ENCODE data around the gene STK32A. TPM values are rescaled to one million over a fixed set of nuclear protein-coding genes. Genes with fewer than 3 reads are reported as not detected.
A peak's percentile ranks its signal among the peaks of the same experiment; 100 is the strongest.
"Not testable (repeated sequence)": the region's sequence is repeated elsewhere in the genome, so short reads cannot be mapped to it uniquely, and the experiment has no call there.

The STK32A gene
- 0.13 and 0.25 TPM in 2 replicates for total RNA-seq

DNA sequence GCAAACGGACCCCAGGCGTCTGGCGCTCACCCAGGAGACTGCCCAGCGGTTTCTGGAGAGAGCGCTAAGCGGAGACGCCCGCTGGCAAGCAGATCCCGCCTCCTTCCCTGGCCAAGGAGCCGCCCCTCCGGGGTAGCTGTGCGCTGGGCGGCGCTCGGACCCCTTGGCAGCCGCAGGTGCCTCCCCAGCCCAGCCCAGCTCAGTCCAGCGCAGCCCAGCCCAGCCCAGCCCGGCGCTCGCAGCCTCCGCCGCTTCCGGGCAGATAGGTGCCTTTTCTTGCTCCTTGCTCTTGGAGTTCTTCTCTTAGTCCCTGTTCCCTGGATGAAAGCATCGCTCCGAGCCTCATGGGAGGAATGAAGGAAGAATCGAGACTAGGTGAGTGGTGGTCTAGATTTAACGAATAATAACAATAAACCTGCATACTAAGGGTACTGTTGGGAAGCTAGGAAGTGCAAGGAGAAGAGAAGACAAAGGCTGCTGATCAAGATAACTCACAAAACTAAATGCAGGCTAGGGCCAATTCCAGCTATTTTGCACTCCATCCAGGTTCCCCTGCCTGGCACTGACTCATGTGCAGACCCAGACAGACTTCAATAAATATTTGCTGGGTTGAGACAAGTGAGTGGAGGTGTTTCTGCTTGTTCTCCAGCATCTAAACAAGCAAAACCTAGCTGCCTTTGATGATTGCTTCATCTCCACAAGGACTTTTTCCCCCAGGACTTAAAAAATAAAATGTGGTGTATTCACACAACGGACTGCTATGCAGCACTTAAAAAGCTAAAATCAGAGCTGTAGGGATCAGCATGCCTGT is at the start of gene STK32A:
Gene STK32A, plus strand, starts transcription at position 202 of the 811 bp plus-strand sequence. CDS start 4,609 bp downstream, outside the sequence.
- DNase-seq (ENCODE audit: low read depth in 2 of 2), result peak in 1 of 2 donors; percentile 22

DNA sequence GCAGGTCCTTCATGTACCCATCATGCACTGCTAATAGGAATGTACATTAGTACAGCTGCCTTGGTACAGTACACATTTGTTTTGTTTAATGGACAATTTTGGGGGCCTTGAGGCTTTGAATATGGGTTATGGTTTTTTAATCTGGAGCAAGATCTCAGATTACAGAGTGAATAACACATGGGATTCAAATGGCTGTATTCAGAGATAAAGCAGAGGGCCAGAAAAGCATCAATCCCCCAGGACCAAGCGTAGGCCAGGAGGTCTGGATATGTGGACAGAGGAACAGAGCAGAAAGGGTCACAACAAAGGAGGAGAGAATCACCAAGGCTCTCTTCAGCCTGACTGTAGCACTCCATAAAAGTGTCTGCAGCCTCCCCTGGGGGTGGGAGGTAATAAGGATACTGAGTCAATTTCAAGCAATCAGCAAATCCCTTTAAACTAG is 47.7 kb upstream of the STK32A start:
- no peak for DNase-seq (ENCODE audit: low read depth in 2 of 2)

DNA sequence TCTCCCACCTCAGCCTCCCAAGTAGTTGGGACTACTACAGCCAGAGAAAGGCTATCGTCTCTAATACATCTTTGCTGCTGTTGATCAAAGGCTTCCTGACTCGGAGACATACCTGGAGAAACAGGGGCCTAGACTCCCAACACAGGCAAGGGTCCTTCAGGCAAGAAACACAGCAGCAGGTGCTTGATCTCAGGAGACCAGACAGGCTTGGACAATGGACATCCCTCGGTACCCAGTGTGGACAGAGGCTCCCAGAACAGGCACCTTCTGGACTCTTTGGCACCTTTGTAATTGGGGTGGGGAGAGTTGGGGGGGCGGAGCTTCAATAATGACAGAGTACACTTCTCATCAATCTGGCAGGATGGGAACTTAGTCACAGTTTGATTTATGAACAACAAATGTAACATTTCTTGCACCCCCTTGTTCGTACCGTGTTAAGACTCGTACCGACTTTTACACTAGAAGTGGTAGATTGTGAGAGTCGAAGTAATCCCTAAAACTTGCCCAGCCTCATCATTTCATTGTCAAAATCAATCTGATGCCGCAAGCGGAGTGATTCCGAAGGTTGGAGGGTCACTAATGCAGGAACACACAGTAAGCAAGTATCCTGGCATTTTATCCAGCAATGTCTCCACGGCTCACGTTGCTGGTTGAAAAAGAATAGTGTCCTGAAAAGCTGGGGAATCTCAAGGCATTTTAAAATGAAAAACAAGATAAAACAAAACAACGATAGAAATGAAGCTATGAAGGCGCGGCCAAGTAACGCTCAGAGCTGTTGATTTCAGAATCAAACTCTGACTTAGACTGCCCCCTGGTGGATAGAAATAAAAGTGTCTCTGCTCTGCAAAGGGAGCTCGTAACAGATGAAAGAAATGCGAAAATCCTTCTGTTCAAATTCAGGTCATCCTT is 46.4 kb upstream of the STK32A start:
- peak; percentile 53 to 63 for DNase-seq (ENCODE audit: low read depth in 2 of 2)

DNA sequence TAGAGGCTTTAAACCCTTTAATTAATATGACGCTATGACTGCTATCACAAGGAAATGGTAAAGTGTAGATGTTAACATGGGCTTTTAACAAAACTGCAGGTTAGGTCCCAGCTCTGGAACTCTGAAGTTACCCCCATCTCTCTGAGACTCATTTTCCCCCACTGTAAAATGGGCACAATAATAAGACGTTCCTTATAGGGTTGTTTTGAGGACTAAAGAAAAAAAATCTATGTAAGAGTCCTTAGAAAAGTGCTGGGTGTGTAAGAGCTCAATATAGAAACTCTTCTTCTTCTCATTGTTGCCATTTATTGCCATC is 45.8 kb upstream of the STK32A start:
- DNase-seq (ENCODE audit: low read depth in 2 of 2), result no peak

DNA sequence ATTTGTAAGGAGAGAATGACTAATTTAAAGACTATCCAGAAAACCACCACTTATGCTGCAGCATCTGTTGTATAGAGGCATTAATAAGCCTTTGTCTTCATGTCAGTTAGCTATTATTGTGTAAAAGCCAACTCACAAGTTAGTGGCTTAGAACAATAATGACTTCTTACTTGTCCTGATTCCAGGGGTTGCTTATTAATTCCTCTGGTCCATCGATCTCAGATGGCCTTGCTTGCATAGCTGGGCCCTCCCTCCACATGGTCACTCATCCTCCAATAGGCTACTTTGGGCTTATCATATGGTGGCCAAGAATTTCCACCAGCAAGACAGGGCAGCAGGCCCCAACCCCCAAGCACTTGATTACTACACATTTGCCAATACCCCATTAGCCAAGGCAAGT is 44.5 kb upstream of the STK32A start:
- DNase-seq (ENCODE audit: low read depth in 2 of 2), result no peak

DNA sequence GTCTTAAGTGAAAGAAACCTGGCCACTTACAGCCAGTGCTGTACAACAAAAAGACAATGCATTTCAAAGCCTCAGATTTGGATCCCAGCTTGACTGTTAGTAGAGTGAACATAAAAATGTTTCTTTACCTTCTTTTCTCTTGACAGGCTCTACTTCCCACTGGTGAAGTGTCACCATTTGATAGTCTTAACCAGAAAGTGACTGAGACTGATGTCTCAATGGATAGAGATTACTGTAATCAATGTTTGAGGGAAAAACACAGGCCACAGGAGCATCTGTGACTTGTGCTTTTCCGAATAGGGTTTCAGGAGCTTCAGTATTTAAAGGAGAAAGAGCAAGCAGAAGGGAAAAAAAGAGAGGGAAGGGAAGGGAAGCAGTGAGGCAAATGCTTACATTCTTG is 41.7 kb upstream of the STK32A start:
- no peak for DNase-seq (ENCODE audit: low read depth in 2 of 2)

DNA sequence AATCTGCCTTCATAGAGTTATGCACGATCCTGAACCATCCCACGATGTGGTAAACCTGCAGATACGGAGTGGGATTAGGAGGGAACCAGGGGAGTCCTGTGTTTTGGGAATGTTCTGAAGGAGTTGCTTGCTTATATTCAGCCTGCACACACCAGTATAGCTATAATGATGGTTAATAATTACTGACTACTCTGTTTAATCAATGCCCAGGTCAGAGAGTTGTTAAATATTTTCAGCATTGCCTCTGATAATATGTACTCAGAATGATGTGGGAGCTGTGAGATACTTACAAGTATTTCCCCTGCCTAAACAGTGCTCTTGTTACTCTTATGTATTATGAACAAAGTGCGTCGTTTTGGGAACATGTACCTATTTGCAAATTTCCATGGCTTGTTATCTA is 34.8 kb upstream of the STK32A start:
- DNase-seq (ENCODE audit: low read depth in 2 of 2), result no peak

DNA sequence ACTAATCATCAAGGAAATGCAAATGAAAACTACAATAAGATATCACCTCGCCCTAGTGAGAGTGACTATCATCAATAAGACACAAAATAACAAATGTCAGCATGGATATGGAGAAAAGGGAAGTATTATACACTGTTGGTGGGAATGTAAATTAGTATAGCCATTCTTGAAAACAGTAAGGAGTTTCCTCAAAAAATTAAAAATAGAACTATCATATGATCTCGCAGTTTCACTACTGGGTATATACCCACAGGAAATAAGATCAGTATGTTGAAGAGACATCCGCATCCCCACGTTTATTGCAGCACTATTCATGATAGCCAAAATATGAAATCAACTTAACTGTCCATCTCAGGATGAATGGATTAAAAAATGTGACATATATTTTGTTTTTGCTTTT is 31.6 kb upstream of the STK32A start:
- no peak for DNase-seq (ENCODE audit: low read depth in 2 of 2)

DNA sequence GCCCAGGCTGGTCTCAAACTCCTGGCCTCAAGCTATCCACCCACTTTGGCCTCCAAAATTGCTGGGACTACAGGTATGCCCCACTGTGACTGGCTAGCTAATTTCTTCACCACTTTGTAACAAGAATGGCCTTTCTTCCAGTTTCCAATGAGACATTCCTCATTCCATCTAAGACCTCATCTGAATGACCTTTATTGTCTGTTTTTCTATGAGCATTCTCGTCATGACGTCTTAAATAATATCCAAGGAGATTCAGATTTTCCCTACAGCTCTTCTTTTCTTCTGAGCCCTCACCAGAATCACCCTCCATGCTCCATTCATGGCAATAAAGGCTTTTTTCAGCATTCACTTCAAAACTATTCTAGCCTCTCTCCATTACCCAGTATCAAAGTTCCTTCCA is 30.2 kb upstream of the STK32A start:
- no peak for DNase-seq (ENCODE audit: low read depth in 2 of 2)

DNA sequence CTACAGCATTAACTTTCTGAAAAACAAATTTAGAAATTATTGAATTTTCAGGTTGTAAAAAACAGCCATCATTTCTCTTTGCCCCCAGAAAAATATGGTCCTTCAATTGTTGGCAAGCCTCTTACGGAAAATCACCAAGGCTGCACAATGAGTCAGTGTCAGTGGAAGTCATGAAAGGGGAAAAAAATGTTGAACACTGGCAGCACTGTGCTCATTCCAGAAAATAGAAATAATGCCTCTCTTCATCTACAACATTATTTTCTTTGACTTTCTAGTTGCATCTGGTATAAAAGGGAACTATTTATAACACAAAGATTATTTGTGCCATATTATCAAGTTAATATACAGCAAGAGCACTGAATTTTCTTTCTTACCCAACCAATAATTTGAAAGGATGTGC is 26.7 kb upstream of the STK32A start:
- no peak for DNase-seq (ENCODE audit: low read depth in 2 of 2)

DNA sequence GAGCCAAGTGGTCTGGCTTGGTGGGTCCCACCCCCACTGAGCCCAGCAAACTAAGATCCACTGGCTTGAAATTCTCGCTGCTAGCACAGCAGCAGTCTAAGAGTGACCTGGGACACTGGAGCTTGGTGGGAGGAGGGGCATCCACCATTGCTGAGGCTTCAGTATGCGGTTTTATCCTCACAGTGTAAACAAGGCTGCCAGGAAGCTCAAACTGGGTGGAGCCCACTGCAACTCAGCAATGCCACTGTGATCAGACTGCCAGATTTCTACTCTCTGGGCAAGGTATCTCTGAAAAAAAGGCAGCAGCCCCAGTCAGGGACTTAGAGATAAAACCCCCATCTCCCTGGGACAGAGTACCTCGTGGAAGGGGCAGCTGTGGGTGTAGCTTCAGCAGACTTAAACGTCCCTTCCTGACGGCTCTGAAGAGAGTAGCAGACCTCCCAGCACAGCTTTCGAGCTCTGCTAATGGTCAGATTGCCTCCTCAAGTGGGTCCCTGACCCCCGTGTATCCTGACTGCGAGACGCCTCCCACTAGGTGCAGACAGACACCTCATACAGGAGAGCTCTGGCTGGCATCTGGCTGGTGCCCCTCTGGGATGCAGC is 18.2 kb upstream of the STK32A start:
- no peak for DNase-seq (ENCODE audit: low read depth in 2 of 2)

DNA sequence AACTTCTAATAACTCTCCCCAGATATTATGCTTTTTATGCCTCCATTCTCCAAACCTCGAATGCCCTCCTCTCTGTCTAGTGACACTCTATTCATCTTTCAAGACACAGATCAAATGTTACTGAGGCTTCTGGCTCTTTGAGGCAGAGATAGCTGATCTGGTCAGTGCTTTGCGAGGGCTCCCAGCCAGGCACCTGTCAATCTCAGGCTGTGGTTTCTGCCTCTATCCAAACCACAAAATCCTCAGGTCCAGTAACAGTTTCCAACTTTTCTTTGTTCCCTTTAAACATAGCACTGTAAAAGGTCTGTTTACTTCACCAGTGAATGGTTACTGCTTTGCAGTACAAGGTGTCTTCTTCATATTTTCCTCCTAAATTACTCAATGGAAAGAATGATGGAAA is 11.5 kb upstream of the STK32A start:
- no peak for DNase-seq (ENCODE audit: low read depth in 2 of 2)

DNA sequence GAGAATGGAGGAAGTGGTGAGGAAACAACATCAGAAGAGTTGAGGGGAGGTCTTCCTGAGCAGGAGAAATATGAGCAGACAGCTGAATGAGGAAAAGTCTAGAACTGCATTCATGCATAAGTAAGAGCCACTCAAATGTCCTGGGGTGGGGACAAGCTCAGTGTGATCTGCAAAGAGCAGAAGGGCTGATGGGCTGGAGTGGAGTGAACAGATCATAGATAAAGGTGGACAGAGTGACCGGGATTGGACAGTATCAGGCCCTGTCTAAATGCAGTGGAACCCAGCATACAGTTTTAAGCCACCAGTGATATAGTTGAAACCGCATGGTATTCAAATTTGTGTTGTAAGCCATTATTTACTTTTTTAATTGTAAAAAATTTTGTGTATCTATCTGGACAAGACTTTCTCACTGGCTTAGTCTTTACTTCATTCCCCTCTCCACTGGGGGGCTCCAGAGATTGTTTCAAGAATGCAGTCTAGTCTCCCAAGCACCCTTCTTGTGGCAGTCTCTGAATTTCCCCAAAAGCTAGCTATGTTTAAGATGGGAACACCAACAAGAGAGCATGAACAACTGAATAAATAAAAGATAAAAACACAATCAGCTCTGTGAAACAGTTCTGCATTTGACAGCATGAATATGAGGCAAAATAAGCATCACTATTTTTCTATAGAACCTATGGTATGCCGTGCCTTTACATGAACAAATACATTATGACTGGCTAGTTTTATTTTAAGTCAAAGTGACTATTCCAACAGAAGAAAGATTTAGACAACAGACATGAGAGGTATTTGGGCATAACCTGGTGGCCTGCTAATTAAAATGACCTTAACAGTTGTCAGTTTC is 10.7 kb upstream of the STK32A start:
- peak; percentile 5 to 58 for DNase-seq (ENCODE audit: low read depth in 2 of 2)

DNA sequence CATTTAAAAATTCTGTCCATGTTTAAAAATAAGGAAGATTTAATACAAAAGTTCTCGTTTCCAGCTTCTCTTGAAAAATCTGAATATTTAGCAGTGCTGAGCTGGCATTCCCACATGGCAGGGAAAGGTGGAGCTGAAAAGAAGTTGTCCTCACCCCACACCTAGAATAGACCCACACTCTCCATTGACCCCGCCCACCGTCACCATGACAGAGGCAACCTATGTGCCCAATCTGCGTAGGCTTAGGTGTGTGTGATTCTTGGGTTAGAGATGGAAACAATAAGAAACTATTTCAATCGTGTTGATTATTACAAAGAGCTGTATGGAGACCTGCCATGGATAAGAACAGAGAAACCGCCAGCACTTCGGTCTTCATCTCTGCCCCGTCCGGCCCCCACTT is 8.9 kb upstream of the STK32A start:
- DNase-seq (ENCODE audit: low read depth in 2 of 2), result no peak

DNA sequence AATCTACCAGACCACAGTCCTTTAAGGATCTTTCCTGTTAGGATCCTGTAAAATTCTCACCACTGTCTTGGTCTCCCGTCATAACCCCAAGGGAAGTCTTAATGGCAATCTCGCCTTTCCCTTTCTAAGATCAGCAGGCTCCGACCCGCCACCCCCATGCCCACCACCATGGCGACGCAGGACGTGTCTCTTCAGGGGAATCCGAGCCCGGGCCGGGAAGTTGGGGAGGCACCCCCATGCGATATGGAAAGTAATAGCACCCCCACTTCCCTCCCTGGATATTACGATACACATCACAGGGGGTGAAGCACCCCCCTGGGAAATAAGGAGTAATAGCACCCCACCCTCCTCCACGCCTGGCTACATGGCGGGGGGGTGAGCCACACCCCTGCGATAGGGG is 8.3 kb upstream of the STK32A start:
- no peak for DNase-seq (ENCODE audit: low read depth in 2 of 2)

DNA sequence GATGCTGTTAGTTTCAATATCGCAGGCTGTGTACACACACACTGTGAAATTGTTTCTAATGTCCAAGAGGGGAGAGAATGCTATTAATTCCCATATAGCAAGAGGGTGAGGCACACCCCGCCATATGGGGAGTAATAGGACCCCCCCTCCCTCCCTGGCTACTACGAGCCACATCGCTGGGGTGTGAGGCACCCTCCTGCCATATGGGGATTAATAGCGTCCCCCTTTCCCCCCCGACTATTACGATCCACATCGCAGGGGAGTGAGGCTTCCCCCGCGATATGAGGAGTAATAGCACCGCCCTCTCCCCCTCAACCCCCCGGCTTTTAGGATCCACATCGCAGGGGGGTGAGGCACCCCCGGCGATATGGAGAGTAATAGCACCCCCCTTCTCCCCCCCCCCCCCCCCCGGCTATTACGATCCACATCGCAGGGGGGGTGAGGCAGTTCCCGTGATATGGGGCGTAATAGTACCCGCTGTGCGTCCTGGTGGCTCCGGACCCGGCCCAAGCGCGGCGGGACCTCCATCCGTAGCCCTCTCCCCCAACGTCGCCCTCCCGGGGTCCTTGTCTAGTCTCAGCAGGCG is 494 bp upstream of the STK32A start:
- no peak for DNase-seq (ENCODE audit: low read depth in 2 of 2)

DNA sequence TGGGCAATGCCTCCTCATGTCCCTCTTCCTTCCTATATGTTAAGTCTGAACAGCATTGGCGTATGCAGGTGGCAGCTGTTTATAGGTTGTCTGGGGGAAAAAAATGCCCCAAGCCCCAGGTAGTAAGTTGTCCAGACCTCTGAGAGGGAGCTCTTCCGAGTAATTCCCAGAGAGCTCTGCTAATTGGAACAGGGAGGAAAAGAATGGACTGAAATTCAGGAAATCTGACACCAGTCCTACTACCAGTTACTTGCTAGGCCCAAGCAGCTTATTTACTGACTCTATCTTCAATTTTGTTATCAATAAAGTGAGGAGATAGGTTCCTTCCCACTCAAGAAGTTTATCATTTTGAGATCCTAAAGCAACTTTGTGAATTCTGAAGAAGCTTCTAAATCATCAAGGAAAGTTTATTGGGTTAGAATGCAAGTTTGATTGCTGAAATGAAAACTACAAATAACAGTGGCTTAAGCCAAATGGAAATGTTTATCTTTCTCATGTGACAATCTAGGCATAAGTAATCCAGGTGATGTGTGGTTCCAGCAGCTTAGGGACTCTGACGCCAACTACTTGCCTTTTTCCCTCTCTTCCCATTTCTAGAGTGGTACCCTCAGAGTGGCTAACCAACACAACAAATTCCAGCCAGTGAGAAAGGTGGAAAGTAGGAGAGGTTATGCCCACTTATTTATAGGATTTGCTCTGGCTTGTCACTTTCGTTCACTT is 5.6 kb downstream of the STK32A start:
- no peak for DNase-seq (ENCODE audit: low read depth in 2 of 2)

DNA sequence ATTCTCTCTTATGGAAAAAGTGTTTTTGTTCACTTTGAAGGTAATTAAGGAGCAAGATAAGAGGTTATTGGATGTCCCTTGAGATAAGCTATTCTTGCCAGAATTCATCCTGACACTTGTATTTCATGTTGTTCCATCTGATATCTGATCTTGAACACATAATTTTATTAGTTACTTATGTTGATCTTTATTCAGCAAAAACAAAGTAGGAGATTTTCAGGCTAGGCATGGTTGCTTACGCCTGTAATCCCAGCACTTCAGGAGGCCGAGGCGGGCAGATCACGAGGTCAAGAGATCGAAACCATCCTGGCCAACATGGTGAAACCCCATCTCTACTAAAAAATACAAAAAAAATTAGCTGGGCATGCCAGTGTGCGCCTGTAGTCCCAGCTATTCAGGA is 8.4 kb downstream of the STK32A start:
- not testable (repeated sequence) for DNase-seq (ENCODE audit: low read depth in 2 of 2)

DNA sequence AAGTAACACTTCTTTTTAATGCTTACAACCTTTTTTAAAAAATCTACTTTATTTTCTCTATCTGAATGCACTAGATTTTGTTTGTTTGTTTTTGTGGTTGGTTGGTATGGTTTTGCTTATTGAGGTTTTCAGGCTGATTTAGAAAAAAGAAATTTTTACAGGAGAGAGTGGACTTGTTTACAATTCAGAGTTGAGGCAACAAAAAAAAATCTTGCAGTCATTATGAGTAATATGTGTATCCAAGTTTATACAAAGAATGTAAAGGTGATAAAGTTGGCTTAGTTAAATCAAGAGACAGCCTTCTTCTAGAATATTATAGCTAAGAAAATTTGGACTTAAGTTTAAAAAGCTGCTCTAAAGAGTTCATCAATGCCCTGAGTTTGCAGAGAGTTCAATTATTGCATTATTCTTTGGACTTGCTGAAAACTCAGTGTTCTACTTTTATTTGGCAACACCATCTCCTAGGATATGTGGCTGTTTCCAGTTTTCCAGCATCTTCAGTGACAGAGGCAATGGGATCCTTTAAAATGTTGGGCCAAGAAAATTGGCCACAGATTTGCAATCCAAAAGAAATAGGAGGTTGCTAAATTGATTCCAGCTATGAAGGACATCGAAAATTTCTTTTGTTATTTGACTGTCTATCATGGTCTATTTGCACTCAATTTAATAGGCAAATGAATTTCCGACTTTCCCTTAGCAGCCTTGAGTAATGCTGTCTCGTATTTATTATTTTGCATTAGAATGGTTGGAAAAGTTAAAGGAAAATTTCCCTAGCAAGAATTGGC is 10.7 kb downstream of the STK32A start:
- DNase-seq (ENCODE audit: low read depth in 2 of 2), result no peak

DNA sequence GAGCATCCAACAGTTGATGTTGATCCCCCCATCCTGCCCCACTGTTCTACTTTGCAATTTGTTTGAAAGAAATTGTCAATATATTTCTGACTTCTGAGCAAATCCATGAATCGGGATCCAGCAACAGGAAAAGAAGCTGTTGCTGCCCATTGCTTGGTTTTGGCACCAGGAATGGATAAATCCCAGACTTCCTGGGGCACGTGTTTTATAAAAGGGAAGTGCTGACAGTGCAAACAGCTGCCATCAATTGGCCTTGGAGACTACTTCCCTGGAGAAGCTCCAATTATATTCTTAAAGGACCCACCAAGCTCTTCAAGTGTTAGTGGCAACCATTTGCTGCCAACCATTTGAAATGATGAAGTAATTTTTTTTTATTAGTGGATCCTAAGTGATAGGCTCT is 13.7 kb downstream of the STK32A start:
- no peak for DNase-seq (ENCODE audit: low read depth in 2 of 2)
